GM12874 (cell line): ENCODE measurements around the gene ZNF688.

Experiments used
- TF ChIP-seq, protein P1 (sequence below): IDR thresholded peaks from 2 replicates; pipeline ENCODE4 v1.5.1; 2011; ENCODE audit warnings: low read depth, mild to moderate bottlenecking, control low read depth, low read length, moderate library complexity; ENCODE audit not compliant: insufficient read depth

ZNF688 gene

DNA sequence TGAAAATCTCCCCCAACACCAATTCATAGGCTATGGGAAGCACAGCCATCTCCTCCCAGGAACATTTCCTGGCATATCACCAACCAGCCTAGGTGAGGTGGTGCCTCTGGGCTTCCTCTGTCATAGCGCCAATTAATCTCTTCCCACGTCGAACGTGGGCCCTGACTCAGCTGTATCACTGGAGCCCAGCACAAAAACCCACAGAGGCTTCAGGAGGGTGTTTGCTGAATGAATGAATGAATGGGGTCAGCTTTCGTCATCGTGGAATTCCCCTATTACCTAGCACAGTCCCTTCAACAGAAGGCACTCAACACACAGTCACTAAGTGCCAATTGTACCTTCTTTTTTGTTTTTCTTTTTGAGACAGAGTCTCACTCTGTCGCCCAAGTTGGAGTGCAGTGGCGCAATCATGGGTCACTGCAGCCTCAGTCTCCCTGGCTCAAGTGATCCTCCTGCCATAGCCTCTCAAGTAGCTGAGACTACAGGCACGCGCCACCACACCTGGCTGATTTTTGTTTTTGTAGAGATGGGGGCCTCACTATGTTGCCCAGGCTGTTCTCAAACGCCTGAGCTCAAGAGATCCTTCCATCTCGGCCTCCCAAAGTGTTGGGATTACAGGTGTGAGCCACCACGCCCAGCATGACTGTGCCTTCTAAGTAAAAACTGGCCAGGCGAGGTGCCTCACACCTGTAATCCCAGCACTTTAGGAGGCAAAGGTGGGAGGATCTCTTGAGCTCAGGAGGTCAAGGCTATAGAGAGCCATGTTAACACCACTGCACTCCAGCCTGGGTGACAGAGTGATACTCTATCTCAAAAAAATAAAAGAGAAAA lies 4.1 kb downstream of the ZNF688 start:
- TF ChIP-seq, protein P1, sequence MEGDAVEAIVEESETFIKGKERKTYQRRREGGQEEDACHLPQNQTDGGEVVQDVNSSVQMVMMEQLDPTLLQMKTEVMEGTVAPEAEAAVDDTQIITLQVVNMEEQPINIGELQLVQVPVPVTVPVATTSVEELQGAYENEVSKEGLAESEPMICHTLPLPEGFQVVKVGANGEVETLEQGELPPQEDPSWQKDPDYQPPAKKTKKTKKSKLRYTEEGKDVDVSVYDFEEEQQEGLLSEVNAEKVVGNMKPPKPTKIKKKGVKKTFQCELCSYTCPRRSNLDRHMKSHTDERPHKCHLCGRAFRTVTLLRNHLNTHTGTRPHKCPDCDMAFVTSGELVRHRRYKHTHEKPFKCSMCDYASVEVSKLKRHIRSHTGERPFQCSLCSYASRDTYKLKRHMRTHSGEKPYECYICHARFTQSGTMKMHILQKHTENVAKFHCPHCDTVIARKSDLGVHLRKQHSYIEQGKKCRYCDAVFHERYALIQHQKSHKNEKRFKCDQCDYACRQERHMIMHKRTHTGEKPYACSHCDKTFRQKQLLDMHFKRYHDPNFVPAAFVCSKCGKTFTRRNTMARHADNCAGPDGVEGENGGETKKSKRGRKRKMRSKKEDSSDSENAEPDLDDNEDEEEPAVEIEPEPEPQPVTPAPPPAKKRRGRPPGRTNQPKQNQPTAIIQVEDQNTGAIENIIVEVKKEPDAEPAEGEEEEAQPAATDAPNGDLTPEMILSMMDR = no peak

- TF ChIP-seq, protein P1 = no peak
These were observed 5.0 kb downstream of the ZNF688 start for GRCh38 chr16:30566531-30566930.

DNA sequence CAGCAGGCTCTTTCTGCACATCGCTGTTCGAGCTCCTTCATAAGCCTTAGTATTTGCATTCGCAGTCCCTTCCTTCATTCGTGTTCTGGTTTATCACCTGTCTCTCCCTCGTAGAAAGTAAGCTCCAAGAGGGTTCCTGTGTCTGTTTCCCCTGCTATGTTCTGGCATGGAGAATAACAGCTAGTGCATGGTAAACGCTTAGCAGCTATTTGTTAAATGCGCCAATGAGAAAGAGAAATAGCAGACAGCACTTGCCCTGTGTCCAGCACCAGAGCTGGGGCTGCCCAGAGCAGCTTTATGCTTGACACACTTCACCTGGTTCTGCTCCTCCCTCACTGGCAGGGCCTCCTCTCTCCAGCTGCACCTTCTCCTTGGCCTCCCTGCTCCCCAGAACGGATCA lies 5.5 kb downstream of the ZNF688 start:
- TF ChIP-seq, protein P1 = no peak

- TF ChIP-seq, protein P1 = no peak
These were observed 6.0 kb downstream of the ZNF688 start for GRCh38 chr16:30565526-30565925.

DNA sequence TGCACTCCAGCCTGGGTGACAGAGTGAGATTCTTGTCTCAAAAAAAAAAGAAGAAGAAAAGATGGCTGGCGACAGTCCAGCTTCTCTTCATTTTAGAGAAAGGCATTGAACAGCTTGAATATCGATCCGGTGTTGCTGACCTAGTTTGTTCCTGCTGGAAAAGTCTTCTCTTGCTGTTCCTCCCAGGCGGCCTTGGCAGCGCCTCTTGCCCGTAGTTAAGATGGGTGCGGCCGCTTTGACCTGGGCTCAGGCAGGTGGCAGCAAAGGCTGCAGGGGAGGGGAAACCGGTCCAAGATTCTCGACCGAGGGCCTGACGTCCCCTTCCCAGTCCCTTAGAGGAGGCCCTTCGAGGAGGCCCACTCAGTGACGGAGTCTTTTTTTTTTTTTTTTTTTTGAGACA lies 9.5 kb downstream of the ZNF688 start:
- TF ChIP-seq, protein P1 = no peak

DNA sequence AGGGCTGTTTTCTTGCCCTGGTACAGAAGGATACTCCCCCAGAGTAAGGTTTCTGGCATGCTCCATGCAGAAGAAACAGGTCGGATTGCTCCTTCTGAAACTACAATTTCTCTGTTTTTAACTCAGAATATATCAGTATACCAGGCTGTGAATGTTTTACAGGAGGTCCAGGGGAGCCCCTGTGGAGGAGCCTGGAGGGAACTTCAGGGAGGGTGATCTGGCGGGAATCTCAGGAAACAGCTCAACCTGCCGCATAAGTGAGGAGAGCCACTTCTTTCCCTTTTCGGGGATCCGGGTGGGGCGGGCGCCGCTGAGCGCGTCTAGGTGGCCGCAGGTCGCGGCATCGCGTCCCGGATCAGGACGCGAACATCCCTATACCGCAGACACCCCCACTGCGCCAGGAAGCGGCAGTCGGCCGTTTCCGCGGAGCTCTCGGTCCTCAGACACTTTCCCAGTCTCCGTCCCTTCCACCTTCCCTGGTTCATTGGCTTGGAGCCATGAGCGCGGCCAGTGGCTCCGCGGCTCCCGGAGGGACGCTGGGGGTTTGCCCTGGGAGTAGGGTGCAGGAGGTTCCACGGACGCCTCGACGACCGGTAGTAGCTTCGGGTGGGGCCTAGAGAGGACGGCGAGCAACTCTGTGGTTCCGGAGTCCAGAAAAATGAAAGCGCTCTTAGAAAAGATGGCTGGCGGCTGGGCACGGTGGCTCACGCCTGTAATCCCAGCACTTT lies 10.3 kb downstream of the ZNF688 start:
- TF ChIP-seq, protein P1 = no peak

DNA sequence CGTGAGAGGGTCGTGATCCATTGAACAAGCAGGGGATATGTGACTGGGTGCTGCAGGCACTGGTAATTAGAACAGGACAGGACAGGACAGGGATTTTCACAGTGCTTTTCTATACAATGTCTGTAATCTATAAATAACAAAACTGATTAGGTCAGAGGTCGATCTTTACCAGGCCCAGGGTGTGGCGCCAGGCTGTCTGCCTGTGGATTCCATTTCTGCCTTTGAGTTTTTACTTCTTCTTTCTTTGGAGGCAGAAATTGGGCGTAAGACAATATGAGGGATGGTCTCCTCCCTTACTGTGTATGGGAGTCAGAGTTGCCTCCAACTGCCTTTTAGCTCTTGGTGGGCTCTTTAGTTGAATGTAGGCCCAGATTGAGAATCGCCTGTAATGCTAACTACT lies 11.8 kb downstream of the ZNF688 start:
- TF ChIP-seq, protein P1 = no peak
